Activated CD4-positive, CD25-positive, alpha-beta regulatory T cell (primary cell): ENCODE results near the gene SLC39A11.

Experiments used
- DNase-seq, 4 experiments: peaks; one replicate each; lab custom pipeline; 2025; lab: John Stamatoyannopoulos, UW

SLC39A11 gene

GRCh38 chr17:72684405-72685020, 408.0 kb downstream of the SLC39A11 start:
- DNase-seq = no peak

- no peak for DNase-seq
Measured at GRCh38 chr17:72683506-72684404, 408.7 kb downstream of the SLC39A11 start.

DNA sequence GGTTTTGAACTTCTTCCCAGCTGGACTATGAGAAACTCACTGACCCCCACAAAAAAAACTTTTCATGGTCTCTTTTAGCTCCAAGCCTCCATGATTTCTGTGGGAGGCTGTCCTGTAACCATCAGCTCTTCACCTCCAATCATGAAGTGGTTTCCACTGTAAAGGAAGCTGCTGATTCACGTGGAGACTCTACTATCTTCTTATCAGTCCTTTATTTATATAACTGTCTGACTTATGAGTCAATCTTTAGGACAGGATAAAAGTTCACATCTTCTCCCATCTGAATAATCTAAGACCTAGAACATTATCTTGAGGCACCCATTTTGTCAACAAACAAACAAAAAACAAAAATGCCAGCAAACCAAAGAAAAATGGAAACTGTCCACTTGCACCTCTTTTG, 409.9 kb downstream of the SLC39A11 start:
- DNase-seq = no peak

DNA sequence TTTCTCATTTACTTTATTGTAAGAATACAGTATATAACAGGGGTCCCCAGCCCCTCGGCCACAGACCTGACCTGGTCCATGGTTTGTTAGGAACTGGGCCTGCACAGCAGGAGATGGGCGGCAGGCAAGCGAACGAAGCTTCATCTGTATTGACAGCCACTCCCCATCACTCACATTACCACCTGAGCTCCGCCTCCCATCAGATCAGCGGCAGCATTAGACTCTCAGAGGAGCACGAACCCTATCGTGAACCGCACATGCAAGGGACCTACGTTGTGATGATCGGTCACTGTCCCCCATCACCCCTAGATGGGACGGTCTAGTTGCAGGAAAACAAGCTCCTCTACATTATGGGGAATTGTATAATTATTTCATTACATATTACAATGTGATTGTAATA, 410.6 kb downstream of the SLC39A11 start:
- DNase-seq = no peak

DNA sequence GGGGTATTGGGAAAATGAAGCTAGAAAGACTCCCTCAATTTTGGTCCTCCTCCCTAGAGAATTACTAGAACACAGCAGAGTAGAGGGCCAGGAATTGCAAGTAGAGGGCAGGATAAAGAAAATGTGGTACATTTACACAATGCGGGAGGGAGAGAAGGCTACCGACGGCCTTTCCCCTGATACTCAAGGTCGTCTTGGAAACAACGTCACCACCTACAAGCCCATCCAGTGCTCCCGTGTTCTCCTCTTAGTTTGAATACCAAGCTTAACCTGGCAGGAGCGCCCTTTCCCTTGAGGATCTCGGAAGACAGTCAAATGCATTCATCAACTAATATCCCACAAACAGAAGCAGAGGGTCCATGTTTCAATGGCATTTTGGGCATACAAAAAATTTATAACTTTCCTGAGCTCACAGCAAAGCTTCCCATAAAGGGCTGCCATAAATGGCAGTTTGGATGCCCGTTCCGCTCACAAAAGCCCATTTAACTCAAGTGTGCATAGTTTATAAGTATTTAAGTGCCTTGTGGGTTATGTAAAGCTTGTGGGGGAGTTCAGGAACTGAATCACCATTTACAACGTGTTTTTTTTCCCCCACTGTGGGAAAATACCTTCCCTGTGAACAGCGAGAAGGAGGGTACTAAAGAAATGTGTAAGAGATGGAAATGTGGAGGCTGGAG, 414.6 kb downstream of the SLC39A11 start:
- no peak for DNase-seq

DNA sequence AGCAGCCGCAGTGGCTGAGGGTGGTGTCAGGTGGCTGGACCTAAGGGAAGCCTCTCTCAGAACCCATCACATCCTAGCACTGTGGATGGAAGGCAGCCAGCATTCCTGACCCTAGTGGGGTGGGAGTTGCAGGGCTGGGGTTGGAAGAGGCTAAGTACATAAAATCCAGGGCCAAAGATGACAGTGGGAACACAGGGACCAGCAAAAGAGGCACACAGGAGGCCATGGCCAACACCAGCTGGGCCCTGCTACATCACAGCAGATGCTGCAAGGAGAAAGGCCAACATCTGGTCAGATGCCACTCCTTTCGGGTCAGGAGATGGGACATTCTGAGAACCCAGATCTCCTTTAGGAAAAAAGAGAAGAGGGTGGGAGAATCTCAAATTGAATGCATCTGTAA, 415.4 kb downstream of the SLC39A11 start:
- DNase-seq = no peak

GRCh38 chr17:72672729-72673128, 419.8 kb downstream of the SLC39A11 start:
- DNase-seq = no peak

- DNase-seq = no peak
Measured at GRCh38 chr17:72671016-72671415, 421.5 kb downstream of the SLC39A11 start.

GRCh38 chr17:72667096-72668063, 425.1 kb downstream of the SLC39A11 start:
- no peak for DNase-seq

DNA sequence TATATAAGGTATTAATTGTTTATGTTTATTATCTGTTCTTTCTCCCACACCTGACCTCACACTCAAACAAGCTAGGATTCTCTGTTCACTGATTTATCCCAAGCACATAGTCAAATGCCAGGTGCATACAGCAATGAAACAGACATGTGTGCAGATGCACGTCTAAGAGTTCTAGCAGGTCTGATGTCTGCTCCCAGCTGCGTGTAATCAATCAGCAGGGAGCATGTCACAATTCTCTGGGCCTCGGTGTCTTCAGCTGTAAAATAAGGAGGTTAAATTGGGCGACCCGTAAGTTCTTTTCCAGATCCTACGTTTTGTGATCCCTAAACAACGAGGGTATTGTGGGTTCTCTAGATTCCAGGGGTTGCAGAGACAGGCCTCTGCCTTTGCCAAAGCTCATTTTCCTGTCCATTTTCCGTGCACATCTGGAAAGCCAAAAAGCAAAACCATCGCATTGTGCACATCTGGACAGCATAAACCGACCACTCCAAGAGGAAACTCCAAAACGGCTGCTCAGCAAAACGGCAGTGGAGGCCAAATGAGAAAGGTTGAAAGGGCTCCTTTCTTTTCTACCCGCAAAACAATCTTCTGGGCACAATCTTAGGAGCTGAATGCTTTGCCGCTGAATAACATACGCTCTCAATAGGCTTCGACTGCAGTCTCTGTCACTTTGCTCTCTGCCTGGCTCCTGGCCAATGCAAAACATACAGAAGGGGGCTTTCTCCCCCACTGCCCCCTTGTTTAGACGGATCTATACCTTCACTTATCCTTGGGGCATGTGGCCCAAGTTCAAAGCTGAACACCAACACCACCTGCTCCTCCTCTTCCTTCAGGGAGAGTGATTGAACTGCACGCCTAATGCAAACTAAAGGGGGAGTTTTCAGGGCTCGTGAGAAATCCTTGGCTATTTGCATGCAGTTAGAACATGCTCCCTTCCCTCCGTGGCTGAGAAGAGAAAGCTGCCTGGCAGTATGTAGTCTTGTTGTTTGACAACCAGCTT, 426.3 kb downstream of the SLC39A11 start:
- DNase-seq = no peak

- no peak for DNase-seq
Measured at GRCh38 chr17:72662827-72663190, 429.7 kb downstream of the SLC39A11 start.

DNA sequence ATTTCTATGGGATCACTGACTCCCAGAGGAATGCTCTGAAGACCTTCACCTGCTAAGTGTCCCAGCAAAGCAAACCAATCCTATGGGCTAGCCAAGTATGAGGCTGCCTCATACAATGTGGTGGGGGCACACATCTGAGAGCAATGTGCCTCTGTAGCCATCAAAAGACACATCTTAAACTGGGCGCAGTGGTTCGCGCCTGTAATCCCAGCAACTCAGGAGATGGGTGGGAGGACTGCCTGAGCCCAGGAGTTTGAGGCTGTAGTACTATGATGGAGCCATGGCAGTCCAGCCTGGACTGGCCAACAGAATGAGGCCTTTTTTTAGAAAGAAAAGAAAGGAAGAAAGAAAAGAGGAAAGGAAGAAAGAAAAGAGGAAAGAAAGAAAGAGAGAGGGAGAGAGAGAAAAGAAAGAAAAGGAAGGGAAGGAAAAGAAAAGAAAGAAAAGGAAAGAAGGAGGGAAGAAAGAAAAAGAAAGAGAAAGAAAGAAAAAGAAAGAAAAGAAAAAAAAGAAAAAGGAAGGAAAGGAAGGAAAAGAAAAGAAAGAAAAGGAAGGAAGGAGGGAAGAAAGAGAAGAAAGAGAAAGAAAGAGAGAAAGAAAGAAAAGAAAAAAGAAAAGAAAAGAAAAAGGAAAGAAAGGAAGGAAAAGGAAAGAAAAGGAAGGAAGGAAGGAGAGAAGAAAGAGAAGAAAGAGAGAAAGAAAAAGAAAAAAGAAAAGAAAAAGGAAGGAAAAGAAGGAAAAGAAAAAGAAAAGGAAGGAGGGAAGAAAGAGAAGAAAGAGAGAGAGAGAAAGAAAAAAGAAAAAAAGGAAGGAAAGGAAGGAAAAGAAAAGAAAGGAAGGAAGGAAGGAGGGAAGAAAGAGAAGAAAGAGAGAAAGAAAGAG, 430.3 kb downstream of the SLC39A11 start:
- no peak for DNase-seq

DNA sequence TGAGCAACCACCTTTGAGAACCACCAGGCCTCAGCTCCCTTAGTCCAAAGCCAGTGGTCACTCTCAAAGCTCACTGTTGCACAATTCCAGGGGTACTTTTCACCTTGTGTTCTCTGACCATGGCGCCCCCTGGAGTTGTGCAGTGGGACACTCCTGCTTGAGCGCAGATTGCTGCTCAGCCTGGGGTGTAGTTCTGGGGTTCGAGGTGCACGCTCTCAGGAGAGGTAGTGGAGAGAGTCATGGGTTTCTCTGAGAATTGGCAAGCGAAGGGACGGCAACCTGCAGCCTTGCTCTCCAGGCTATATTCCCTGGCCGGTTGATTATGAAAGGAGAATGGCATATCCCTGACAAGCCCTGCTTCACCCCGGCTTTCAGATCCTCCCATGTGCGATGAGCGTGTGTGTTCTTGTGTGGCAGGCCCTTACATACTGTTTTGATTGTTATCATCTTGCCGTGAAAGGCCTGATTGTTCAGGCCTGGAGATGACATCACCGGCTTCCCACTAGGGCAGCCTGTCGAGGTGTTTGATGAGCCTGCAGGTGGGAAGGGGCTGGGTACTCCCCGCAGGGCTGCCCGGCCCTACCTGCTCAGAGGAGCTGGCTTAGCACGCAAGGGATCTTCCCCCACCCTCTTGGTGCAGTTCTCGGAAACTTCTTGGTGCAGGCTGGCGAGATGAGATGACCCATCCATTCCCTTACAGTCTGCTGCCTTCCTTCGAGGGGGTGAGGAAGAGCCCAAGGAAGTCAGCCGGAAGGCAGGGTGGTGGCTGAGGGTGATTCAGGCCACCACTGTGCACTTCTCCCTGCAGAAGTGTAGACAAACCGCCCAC, 431.2 kb downstream of the SLC39A11 start:
- no peak for DNase-seq

GRCh38 chr17:72660274-72661115, 432.0 kb downstream of the SLC39A11 start:
- no peak for DNase-seq

DNA sequence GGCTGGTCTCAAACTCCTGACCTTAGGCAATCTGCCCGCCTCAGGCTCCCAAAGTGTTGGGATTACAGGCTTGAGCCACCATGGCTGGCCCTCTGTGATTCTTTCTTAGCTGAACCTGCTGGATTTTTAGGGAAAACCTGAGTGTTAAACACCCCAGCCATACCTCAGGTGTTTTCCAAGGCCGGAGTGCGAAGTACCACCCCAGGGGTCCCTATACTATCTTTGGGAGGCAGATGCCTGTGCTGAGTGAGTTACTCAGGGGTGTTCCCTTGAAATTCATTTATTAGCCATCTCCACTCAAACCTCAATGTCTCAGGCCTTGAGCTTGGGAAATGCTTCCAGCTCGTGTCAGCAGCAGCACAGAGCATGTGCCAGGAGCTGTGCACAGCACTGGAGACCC, 432.7 kb downstream of the SLC39A11 start:
- no peak for DNase-seq

DNA sequence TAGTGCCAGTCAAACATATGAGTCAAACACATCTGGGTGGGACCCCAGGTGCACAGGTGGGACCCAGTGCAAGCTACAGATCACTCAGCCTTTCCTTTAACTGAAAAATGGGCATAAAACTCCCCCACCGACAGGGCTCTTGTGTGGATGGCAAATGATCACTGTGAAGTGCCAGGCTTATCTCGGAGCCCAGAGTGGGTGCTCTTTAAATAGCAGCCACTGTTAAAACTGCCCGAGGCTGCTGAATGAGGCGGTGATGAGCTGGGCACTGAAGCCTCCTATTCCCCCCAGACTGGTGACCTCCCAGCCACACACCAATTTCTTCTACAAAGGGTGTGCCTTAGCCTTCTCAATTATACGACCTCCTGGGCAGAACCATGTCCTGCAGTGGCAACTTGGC, 433.8 kb downstream of the SLC39A11 start:
- DNase-seq = no peak

DNA sequence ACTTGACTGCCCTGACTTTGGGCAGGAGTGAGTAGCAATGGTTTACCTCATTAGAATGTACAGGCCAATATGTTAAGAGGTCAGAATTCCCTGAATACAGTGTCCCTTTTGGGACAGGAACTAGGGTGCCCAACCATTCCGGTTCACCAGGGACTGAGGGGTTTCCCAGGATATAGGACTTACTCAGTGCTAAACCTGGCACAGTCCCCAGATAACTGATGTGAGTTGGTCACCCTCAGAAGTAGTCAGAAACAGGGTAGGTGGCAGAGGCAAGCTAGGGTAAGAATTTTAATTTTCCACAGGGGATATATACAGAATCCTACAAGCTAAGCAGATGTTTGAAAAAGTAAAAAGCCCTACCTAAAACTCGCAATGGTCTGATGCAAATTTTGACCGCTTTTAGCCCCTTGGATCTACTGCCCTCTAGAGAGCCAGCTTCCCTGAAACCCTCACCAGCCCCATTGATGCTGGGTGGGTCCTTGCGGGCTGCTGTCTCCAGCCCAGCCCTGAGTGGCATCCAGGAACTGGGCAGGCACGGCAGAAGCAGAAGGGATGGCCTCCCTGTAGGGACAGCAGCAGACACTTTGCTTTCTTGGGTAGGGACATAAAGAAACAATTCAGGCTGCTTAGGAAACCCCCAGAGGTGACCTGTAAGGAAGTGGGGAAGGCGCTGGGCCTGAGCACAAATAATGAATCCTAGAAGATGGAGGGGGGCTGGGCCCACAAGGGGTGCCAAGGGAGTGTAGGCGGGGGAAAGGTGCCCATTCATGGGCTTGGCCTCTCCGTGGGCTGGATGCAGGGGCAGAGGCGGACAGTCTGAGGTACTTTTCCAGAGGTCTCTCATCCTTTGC, 434.8 kb downstream of the SLC39A11 start:
- DNase-seq = no peak
